HG02938 (cell line): ENCODE data around the gene CEP162.
"Not testable (repeated sequence)": the region's sequence is repeated elsewhere in the genome, so short reads cannot be mapped to it uniquely, and the experiment has no call there.

ENCODE experiments used
- ATAC-seq: cut with Tn5 transposase; IDR thresholded peaks from one replicate; pipeline ENCODE4 v1.9.1; 2021; ENCODE audit warnings: mild to moderate bottlenecking, moderate library complexity; ENCODE audit not compliant: unreplicated experiment

Gene CEP162

GRCh38 chr6:84093441-84094435, 133.7 kb downstream of the CEP162 start:
- ATAC-seq: no peak

DNA sequence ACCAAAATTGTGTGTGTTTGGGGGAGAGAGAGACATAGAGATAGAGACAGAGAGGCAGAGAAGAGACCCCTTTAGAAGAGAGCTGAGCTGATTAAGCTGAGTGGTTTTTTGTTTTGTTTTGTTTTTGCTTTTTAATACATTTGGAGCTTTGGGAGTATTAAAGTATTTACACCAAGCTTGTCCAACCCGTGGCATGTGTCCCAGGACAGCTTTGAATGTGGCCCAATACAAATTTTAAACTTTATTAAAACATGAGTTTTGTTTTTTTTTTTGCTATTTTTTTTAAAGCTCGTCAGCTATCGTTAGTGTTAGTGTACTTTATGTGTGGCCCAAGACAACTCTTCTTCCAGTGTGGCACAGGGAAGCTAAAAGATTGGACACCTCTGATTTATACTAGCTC, 137.9 kb downstream of the CEP162 start:
- no peak for ATAC-seq

GRCh38 chr6:84089081-84089480, 138.4 kb downstream of the CEP162 start:
- ATAC-seq: no peak

DNA sequence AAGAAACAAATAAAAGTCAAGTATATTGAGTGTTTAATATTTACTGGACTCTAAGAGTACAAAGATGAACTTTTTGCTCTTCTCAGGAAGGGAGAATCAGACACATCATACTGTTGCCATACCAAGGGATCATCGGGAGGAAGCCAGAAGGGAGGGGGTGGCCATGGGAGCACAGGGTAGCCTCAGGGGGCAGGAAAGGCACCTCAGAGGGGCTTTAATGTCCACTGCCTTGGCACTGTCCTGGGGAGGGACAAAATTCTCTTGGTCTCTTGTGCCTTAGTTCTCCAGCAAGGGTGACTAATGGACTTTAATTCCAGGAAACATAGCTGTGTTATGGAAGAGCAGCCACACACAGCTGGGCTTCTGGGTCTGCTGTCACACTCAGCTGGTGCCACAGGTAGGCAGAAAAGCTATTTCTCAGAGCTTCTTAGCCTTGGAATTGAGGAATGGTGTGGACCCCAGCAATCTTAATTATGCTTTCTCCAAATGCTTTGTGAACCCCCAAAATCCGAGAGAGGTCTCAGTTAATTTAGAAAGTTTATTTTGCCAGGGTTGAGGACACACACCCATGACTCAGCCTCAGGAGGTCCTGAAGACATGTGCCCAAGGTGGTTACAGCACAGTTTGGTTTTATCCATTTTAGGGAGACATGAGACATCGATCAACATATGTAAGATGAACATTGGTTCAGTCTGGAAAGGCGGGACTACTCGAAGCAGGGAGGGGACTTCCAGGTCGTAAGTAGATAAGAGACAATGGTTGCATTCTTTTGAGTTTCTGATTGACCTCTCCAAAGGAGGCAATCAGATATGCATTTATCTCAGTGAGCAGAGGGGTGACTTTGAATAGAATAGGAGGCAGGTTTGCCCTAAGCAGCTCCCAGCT, 140.7 kb downstream of the CEP162 start:
- ATAC-seq: no peak

GRCh38 chr6:84086056-84086455, 141.4 kb downstream of the CEP162 start:
- ATAC-seq: no peak

DNA sequence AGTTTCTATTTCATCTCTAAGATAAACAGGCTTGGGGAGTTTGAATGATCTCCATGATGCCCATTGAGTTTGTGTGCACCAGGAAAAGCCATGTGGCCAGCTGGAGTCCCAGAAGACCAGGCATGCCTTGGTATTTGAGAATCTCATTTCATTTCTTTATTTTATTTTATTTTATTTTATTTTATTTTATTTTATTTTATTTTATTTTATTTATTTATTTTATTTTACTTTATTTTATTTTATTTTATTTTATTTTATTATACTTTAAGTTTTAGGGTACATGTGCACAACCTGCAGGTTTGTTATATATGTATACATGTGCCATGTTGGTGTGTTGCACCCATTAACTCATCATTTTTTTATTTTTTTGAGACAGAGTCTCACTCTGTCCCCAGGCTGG, 142.7 kb downstream of the CEP162 start:
- ATAC-seq: not testable (repeated sequence)

- no peak for ATAC-seq
Observed at GRCh38 chr6:84082689-84083265, 144.7 kb downstream of the CEP162 start.

DNA sequence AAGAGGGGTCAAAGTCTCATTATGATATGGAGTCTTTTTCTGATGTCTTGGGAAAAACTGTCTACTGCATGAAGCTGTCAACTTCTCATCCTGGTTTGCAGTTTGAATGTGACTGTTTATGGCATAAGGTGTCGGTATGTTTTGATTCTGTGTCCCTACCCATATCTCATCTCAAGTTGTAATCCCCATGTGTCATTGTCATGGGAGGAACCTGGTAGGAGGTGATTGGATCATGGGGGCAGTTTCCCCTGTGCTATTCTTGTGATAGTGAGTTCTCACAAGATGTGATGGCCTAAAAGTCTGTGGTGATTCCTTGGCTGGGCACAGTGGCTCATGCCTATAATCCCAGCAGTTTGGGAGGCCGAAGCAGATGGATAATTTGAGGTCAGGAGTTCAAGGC, 146.2 kb downstream of the CEP162 start:
- no peak for ATAC-seq

DNA sequence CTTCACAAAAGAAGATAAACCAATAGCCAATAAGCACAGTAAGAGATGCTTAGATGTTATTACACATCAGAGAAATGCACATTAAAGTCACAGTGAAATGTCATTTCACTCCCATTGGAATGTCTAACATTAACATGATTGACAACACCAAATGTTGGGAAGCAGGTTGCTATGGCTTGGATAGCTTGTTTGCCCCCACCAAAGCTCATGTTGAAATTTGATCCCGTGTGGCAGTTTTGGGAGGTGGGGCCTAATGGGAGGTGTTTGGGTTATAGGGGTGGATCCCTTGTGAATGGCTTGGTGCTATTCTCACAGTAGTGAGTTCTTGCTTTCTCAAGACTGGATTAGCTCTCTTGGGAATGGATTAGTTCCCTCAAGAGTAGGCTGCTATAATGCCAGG, 149.1 kb downstream of the CEP162 start:
- ATAC-seq: no peak

- ATAC-seq: no peak
Observed at GRCh38 chr6:84077645-84078044, 149.8 kb downstream of the CEP162 start.

DNA sequence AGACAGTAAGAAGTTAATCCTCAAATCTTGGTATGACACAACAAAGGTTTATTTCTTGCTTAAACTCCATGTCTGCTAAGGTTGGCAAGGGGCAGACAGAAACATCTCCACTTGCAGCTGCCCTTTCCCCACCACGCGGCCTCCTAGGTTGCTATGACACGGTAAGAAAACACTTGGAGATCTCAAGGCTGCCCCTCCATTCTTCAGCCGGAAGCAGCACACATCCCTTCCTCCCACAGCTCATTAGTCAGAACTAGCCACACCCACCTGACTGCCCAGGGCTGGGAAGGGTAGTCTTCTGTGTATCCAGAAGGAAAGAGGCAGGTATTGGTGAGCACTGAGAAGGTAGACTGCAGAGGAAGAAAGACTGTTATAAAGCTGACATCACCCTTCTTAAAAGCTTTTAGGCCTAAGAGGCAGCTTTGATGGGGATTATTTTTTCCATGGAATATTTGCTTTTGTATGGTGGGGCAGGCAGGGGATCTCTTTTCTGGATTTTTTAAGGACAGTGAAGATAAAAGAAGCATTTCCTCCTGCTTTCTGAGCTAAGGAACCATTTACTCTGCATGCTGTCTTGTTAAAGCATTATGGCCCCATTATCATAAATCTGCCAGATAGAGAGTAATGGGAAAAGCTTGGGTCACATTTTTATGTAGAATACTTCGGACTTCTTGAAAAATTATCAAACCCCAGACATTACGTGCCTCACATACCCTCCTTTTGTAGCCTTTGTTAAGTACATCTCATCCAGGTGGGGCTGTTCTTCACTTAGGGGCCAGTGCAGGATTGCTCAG, 152.3 kb downstream of the CEP162 start:
- no peak for ATAC-seq
